T follicular helper cell (primary cell): ENCODE data around the gene RSF1.
"Not testable (repeated sequence)": the region's sequence is repeated elsewhere in the genome, so short reads cannot be mapped to it uniquely, and the experiment has no call there.

Experiments used
- DNase-seq: peaks from one replicate; pipeline ENCODE4 v3.0.0-alpha.2; 2020; ENCODE audit warnings: low read depth
- total RNA-seq, 2 experiments: gene quantifications; one replicate each; lab custom pipeline; 2026; lab: John Stamatoyannopoulos, UW

RSF1 gene, protein sequence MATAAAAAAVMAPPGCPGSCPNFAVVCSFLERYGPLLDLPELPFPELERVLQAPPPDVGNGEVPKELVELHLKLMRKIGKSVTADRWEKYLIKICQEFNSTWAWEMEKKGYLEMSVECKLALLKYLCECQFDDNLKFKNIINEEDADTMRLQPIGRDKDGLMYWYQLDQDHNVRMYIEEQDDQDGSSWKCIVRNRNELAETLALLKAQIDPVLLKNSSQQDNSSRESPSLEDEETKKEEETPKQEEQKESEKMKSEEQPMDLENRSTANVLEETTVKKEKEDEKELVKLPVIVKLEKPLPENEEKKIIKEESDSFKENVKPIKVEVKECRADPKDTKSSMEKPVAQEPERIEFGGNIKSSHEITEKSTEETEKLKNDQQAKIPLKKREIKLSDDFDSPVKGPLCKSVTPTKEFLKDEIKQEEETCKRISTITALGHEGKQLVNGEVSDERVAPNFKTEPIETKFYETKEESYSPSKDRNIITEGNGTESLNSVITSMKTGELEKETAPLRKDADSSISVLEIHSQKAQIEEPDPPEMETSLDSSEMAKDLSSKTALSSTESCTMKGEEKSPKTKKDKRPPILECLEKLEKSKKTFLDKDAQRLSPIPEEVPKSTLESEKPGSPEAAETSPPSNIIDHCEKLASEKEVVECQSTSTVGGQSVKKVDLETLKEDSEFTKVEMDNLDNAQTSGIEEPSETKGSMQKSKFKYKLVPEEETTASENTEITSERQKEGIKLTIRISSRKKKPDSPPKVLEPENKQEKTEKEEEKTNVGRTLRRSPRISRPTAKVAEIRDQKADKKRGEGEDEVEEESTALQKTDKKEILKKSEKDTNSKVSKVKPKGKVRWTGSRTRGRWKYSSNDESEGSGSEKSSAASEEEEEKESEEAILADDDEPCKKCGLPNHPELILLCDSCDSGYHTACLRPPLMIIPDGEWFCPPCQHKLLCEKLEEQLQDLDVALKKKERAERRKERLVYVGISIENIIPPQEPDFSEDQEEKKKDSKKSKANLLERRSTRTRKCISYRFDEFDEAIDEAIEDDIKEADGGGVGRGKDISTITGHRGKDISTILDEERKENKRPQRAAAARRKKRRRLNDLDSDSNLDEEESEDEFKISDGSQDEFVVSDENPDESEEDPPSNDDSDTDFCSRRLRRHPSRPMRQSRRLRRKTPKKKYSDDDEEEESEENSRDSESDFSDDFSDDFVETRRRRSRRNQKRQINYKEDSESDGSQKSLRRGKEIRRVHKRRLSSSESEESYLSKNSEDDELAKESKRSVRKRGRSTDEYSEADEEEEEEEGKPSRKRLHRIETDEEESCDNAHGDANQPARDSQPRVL (N-terminal part only)
- total RNA-seq, result 106 to 141 reads per million in 2 experiments

DNA sequence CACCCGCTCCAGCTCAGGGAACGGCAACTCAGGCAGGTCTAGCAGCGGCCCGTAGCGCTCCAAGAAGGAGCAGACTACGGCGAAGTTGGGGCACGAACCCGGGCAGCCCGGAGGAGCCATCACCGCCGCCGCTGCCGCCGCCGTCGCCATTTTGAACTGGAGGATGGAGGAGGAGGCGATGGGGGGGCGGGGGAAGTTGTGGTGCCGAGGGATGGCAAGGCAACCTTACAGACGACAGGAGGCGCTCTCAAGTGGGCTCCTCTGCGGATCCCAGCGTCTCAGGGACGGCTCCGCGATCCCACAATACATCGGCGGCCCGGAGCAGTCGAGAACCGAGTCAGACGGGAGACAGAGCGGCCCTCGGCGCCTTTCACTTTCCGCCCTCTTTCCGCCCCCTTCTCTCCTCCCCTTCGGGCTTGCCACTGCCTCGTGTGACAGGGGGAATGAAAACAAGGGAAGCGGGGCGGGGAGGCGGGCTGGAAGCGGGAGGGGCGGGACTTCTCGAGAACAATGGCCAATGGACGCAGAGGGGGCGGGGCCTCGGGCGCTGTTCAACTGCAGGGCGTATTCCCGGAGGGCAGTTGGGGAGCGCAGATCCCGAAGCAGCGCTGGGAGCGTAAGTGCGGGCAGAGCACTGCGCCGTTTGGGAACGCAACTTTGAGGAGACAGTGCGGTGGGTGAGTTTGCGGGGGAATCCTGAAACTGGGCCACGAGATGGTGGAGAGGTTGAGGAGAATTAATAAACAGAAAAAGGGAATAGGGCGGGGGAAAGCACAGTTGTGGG lies at the start of gene RSF1, which contains the start of gene AAMDC:
TSS of gene RSF1 (minus strand) at position 158 of the 784 bp plus-strand sequence. CDS start at position 150, 8 bp downstream.
TSS of gene AAMDC (plus strand) at position 580 of the 784 bp plus-strand sequence. CDS start 21,353 bp downstream, outside the sequence.
- DNase-seq, result peak; percentile 97

DNA sequence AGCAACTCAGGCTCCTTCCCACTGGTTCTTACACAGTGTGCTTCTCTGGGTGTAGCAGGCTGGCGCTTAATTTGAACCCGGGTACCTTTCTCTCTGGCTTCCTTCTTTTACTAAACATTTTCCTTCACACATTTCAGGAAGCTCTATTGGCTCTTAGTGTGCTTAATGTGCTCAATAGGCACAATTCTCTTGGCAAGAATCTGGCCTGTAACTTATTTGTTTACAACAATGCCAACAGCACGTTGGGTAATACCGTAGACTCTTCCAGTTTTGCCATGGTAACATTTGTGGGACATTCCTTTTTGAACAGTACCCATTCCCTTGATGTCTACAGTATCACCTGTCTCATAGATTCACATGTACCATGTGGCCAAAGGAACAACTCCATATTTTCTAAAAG lies 48.2 kb upstream of the RSF1 start:
- DNase-seq, result no peak

DNA sequence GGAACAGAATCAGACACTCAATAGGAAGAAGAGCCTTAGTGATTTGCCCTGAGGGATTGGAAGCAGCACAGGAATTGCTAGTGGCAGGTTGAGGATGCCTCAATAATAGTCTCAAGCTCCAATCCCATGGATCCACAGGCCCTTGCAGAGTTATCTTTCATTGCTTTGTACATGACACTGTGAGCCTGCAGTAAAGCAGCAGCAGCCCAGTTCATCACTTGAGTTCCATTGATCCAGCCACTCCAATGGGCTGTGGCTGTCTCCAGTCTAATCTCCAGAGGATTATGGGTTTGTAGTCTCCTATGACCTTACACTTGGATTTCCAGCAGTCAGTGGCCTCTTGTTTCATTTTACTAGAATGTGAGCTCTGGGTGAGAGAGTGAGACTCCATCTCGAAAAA lies 45.8 kb upstream of the RSF1 start:
- no peak for DNase-seq

DNA sequence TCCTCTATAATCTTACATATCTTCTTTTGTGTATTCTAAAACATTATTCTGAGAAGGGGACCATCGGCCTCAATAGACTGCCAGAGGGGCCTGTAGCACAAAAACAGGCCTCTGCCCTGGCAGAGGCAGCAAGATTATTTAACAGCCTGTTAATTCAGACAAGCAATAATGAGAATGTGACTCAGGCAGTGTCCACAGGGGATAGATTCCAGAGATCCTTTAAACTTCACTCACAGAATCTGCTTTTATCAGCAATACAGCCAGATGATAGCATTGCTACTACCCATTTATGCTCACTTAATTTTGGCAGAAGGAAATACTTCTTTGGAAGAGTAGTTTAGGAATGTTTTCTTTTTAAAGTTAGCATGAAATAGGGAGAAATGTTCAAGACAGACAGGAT lies 45.3 kb upstream of the RSF1 start:
- DNase-seq, result no peak

DNA sequence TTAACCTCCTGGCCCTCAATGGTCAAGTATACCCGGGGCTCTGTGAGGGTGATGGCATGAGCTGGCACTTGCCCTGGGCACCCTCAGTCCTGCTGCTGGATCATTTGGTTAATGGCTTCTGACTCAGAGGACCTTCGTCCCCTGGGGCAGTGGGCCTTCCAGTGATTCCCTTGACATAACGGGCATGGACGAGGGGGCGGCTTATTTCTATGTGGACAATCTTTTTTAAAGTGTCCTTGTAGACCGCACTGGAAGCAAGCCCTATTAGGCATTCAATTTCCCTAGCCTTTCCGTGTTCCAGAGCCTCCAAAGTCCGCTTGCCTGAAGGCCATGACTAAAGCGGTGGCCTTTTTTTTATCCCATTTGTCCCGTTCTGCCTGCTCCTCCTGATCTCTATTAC lies 40.9 kb upstream of the RSF1 start:
- not testable (repeated sequence) for DNase-seq

DNA sequence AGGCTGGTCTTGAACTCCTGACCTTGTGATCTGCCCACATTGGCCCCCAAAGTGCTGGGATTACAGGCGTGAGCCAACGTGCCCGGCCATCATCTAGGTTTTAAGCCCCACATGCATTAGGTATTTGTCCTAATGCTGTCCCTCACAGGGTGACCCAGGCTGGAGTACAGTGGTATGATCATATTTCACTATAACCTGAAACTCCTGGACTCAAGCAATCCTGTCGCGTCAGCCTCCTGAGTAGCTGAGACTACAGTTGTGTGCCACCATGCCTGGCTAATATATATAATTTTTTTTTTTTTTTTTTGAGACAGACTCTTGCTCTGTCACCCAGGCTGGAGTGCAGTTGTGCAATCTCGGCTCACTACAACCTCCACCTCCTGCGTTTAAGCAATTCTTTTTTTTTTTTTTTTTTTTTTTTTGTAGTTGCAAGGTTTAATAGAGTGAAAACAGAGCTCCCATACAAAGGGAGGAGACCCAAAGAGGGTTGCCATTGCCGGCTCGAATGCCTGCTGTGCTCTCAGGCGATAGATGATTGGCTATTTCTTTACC lies 37.5 kb upstream of the RSF1 start:
- not testable (repeated sequence) for DNase-seq

DNA sequence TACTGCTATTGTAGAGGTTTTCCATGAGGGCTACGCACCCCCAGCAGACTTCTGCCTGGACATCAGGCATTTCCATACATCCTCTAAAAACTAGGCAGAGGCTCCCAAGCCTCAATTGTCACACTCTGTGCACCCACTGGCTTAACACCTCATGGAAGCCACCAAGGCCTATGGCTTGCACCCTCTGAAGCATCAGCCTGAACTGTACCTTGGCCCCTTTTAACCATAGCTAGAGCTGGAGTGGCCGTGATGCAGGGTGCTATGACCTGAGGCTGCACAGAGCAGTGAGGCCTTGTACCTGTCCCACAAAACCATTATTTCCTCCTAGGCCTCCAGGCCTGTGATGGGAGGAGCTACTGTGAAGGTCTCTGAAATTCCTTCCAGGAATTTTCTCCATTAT lies 34.3 kb upstream of the RSF1 start:
- no peak for DNase-seq

DNA sequence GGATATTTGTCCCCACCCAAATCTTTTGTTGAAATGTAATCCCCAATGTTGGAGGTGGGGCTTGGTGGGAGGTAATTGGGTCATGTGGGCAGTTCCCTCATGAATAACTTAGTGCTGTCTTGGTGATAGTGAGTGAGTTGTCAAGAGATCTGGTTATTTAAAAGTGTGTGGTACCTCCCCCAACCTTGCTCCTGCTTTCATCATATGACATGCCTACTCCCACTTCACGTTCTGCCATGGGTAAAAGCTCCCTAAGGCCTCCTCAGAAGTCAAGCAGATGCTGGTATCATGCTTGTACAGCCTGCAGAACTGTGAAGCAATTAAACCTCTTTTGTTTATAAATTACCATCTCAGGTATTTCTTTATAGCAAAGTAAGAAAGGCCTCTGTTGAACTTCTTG lies 31.0 kb upstream of the RSF1 start:
- no peak for DNase-seq

DNA sequence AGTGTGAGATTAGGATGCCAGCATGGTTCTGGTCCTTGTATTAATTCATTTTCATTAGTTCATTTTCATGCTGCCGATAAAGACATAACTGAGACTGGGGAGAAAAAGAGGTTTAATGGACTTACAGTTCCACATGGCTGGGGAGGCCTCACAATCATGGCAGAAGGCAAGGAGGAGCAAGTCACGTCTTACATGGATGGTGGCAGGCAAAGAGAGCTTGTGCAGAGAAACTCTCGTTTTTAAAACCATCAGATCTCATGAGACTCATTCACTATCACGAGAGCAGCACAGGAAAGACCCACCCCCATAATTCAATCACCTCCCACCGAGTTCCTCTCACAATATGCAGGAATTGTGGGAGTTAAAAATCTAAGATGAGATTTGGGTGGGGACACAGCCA lies 23.2 kb upstream of the RSF1 start:
- DNase-seq, result not testable (repeated sequence)

DNA sequence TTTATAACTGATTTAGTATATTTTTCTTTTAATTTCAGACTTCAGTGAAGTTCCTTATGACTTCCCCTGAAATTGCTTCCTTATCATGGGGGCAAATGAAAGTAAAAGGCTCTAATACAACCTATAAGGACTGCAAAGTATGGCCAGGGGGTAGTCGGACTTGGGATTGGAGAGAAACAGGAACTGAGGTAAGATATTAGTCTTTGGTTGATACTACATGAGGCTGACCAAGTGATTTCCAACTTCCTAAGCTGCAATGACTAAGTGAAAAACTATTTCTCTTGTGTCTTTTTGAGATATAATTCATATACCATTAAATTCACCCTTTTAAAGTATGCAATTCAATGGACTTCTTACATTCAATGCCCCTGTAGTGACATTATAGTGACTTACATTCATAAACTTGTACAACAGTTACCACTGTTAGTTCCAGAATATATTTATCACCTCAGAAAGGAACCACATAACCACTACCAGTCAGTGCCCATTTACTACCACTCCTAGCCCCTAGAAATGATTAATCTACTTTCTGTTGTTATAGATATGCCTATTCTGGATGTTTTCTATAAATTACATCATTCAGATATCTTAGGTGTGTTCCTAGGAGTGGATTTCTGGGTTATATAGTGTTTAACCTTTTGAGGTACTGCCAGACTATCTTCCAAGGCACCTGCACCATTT lies 22.1 kb upstream of the RSF1 start:
- no peak for DNase-seq

DNA sequence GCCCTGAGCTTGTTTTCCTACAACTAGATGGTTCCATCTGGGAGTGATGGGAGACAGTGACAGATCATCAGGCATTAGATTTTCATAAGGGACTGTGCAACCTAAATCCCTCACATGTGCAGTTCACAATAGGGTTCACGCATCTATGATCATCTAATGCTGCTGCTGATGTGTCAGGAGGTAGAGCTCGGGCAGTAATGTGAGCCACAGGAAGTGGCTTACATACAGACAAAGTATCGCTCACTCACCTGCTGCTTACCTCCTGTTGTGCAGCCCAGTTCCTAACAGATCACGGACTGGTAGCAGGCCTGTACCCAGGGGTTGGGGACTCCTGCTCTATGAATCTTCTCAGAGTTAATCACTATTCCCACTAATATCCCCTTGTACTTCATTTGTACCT lies 12.8 kb upstream of the RSF1 start:
- no peak for DNase-seq

DNA sequence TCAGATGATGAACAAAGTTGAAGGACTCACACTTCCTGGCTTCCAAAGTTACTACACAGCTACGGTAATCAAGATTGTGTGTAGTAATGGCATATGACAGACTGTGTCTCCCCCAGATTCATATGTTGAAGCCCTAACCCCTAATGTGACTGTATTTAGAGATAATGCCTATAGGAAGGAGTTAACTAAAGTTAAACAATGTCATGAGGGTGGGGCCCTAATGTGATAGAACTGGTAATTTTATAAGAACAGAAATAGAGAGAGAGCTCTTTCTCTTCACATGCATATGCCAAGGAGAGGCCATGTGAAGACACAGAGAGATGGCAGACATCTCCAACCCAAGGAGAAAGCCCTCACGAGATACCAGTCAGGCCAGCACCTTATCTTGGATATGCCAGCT lies 8.4 kb upstream of the RSF1 start:
- no peak for DNase-seq

DNA sequence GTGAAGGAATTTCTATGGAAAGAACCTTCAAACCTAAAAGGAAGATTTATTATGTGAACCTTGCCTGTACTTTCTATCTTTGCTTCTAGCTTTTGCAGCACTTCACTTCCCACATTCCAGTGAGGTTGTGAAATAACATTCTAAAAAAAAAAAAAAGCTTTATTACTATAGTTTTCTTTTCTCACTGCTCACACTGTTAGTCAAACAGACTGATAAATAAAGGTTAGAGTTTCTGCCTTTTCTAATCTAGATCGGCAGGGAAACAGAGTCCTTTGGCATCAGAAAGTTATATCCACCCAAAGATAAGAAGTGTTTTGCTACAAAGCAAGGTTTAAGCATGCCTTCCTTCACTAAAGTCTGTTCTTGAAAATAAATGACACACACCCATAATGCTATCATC lies 3.3 kb upstream of the RSF1 start:
- no peak for DNase-seq

DNA sequence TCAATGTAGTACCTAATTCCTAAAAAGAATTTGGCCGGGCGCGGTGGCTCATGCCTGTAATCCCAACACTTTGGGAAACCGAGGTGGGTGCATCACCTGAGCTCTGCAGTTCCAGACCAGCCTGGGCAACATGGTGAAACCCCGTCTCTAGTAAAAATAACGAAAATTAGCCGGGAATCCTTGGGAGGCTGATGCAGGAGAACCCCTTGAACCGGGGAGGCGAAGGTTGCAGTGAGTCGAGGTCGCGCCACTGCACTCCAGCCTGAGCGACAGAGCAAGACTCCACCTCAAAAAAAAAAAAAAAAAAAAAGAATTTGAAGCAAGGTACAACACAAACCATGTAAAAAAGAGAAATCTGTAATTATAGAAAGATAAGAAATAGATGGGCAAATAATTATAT lies 1.6 kb upstream of the RSF1 start:
- DNase-seq, result not testable (repeated sequence)

DNA sequence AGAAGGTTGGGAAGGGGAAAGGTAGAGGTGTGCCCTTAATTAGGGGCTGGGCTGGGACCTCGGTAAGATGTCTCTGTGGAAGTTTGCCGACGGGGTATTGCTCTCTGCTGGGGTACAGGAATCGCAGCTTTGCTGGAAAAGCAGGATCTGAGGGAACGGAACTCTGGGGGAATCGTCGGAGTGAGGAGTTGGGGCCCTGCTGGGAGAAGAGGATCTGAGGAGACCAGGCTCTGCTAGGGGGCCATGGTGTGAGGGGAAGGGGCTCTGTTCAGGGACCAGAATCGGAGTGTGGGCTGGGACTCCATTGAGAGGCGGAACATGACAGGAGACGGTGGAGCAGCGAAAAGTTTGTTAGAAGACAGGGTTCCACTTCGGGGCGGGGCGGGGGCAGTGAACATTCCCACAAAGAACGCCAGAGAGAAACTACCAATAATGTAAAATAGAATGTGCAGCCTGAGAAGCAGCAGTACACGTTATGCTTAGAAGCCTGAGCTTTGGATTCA lies 878 bp upstream of the RSF1 start:
- no peak for DNase-seq

DNA sequence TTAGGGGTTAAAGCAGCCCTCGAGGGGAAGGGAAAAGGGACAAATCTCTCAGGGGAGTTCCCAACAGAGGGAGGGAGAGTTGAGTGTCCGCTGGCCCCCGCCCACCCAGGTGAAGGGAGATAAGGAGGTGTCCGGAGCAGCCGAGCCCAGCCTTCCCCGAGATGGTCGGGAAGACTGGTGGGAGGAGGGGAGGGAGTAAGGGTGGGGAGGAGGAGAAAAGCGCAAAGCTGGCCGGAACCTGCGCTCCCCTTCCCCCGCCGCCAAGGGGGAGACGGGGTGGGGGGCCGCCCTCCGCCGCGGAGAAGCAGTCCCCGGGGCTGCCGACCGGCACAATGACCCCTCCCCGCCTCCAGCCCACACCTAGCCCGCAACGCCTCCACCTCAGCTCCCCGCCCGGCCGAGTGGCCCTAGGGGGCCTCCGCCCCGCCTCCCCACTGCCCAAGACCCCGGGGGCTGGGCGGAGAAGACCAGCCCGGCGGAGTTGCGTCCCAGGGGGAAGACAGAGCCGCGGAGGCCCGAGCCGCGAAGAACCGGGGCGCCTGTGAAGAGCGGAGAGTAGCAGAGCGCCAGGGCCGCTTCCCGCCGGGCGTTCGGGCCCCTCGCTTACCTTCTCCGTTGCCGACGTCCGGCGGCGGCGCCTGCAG lies 479 bp downstream of the RSF1 start:
- DNase-seq, result peak; percentile 14

DNA sequence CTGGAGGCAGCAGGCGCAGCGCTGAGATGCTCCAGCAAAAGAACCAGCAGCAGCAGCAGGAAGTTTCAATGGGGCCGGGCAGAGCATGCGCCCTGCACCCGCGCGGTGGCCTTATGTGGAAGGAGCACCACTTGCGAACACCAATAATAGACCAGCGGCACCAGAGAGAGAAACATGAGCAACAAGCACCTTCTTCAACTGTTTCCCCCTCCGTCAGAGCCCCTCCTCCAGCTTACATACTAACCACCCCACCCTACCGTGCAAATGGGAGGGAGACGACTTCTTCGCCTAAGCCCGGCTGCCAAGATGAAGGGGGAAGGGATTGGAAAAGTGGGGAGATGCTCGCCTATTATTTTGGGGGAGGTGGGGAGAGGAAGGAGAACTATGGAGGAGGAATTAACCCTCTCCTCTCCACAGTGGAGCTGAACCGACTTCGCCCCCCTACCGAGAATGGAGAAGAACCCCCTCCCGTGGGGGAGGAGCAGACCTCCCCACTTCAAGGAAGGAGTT lies 1.1 kb downstream of the RSF1 start:
- peak; percentile 80 for DNase-seq

DNA sequence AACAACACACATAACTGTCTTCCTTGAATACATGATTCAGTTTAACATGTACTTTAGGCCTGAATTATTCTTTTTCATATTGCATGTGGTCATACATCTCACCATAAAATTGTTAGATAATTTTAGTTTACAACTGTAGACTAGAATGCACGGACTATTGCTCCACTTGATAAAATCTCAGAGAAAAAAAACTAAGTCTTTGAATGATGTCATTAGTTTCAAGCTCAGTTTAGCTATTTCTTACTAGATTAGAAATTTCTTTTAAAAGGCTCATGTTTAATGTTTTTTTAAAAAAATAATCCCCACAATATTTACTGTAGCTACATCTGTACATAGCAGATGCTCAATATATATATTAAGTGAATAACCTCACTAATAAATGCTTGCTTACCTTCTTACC lies 5.1 kb downstream of the RSF1 start:
- no peak for DNase-seq

DNA sequence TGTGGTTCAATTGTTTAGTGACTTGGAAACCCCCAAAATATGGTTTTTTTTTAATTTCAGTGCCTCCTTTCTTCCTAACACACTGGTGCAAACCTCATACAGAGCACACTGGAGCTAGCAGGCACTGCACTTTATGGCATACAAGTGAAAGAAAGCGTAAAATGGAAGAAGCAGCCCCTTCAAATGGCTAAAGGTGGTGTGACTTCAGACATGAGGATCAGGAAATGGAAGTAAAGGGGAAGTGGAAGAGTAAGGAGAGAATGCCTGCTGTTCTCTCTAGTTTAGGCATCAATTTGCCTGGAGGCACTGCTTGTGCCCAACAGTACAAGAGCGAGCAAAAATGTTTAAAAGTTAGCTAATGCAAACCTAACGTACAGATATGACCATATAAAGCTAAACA lies 5.7 kb downstream of the RSF1 start:
- no peak for DNase-seq
